Measurements from ENCODE around the gene ECE1.

The ECE1 gene

GRCh38 chr1:21308847-21309652 lies 18.8 kb upstream of the ECE1 start:
- in situ Hi-C loops (cut with MboI; ENCODE audit: low sequenced_read_pairs): no loop called here

- in situ Hi-C loops (cut with MboI; ENCODE audit: low sequenced_read_pairs): no loop called here
These were observed 18.1 kb upstream of the ECE1 start for GRCh38 chr1:21308330-21308729.

- in situ Hi-C loops (cut with MboI; ENCODE audit: low sequenced_read_pairs): no loop called here
These were observed 17.5 kb upstream of the ECE1 start for GRCh38 chr1:21307663-21308305.

- in situ Hi-C loops (cut with MboI; ENCODE audit: low sequenced_read_pairs): no loop called here
These were observed 16.9 kb upstream of the ECE1 start for GRCh38 chr1:21307210-21307609.

- in situ Hi-C loops (cut with MboI; ENCODE audit: low sequenced_read_pairs): no loop called here
These were observed 15.6 kb upstream of the ECE1 start for GRCh38 chr1:21305900-21306189.

- in situ Hi-C loops (cut with MboI; ENCODE audit: low sequenced_read_pairs): no loop called here
These were observed 15.1 kb upstream of the ECE1 start for GRCh38 chr1:21305155-21305899.

GRCh38 chr1:21304488-21304887 lies 14.2 kb upstream of the ECE1 start:
- in situ Hi-C loops (cut with MboI; ENCODE audit: low sequenced_read_pairs): no loop called here

- in situ Hi-C loops (cut with MboI; ENCODE audit: low sequenced_read_pairs): no loop called here
These were observed 12.8 kb upstream of the ECE1 start for GRCh38 chr1:21302747-21303715.

- in situ Hi-C loops (cut with MboI; ENCODE audit: low sequenced_read_pairs): no loop called here
These were observed 11.7 kb upstream of the ECE1 start for GRCh38 chr1:21301794-21302440.

- in situ Hi-C loops (cut with MboI; ENCODE audit: low sequenced_read_pairs): no loop called here
These were observed 10.5 kb upstream of the ECE1 start for GRCh38 chr1:21300774-21301173.

- in situ Hi-C loops (cut with MboI; ENCODE audit: low sequenced_read_pairs): no loop called here
These were observed 9.6 kb upstream of the ECE1 start for GRCh38 chr1:21299780-21300395.

- in situ Hi-C loops (cut with MboI; ENCODE audit: low sequenced_read_pairs): no loop called here
These were observed 8.7 kb upstream of the ECE1 start for GRCh38 chr1:21298981-21299391.

- in situ Hi-C loops (cut with MboI; ENCODE audit: low sequenced_read_pairs): no loop called here
These were observed 7.7 kb upstream of the ECE1 start for GRCh38 chr1:21297975-21298374.

GRCh38 chr1:21296509-21297354 lies 6.5 kb upstream of the ECE1 start:
- in situ Hi-C loops (cut with MboI; ENCODE audit: low sequenced_read_pairs): no loop called here

- in situ Hi-C loops (cut with MboI; ENCODE audit: low sequenced_read_pairs): no loop called here
These were observed 5.3 kb upstream of the ECE1 start for GRCh38 chr1:21295545-21295944.

GRCh38 chr1:21295002-21295401 lies 4.7 kb upstream of the ECE1 start:
- in situ Hi-C loops (cut with MboI; ENCODE audit: low sequenced_read_pairs): no loop called here

GRCh38 chr1:21294266-21294989 lies 4.2 kb upstream of the ECE1 start:
- in situ Hi-C loops (cut with MboI; ENCODE audit: low sequenced_read_pairs): no loop called here

- in situ Hi-C loops (cut with MboI; ENCODE audit: low sequenced_read_pairs): no loop called here
These were observed 3.4 kb upstream of the ECE1 start for GRCh38 chr1:21293537-21294265.

Data from HL-60/S4 treated with retinoic acid at 250 ng/mL for 4 days and 3 days (cell line).